ENCODE data around the gene KRTAP3-3.

The KRTAP3-3 gene

GRCh38 chr17:40958086-40958953 lies 35.6 kb downstream of the KRTAP3-3 start:
- no peak for ATAC-seq
- no peak for DNase-seq

GRCh38 chr17:40956401-40957254 lies 37.3 kb downstream of the KRTAP3-3 start:
- no peak for DNase-seq
- no peak for ATAC-seq

GRCh38 chr17:40953881-40954280 lies 40.1 kb downstream of the KRTAP3-3 start:
- no peak for DNase-seq
- no peak for ATAC-seq

- DNase-seq (no peak), ATAC-seq (no peak)
Measured at GRCh38 chr17:40952661-40953060, 41.3 kb downstream of the KRTAP3-3 start.

GRCh38 chr17:40952154-40952553 lies 41.8 kb downstream of the KRTAP3-3 start:
- ATAC-seq: no peak
- DNase-seq: no peak

- DNase-seq (no peak), ATAC-seq (no peak)
Measured at GRCh38 chr17:40951011-40951622, 42.8 kb downstream of the KRTAP3-3 start.

GRCh38 chr17:40950176-40950575 lies 43.8 kb downstream of the KRTAP3-3 start:
- ATAC-seq (no peak), DNase-seq (no peak)

- ATAC-seq: no peak
- no peak for DNase-seq
Measured at GRCh38 chr17:40949418-40949817, 44.5 kb downstream of the KRTAP3-3 start.

GRCh38 chr17:40947929-40948328 lies 46.0 kb downstream of the KRTAP3-3 start:
- DNase-seq: no peak

GRCh38 chr17:40945414-40945813 lies 48.5 kb downstream of the KRTAP3-3 start:
- no peak for ATAC-seq

More at GRCh38 chr17:40947929-40948328, 46.0 kb downstream of the KRTAP3-3 start:
- no peak for ATAC-seq

GRCh38 chr17:40944531-40944930 lies 49.4 kb downstream of the KRTAP3-3 start:
- DNase-seq: no peak
- ATAC-seq: no peak

More at GRCh38 chr17:40945414-40945813, 48.5 kb downstream of the KRTAP3-3 start:
- DNase-seq: no peak
